Karpas-422 (cell line): Measurements from ENCODE around the gene MEX3C. TPM values are rescaled to one million over a fixed set of nuclear protein-coding genes. Genes with fewer than 3 reads are reported as not detected.

Source experiments
- DNase-seq: peaks from one replicate; pipeline ENCODE4 v3.0.0-alpha.2; 2015
- H2AFZ ChIP-seq: fragments of 200-600 bp; sonication (generic); 2 replicates; pipeline ENCODE4 v1.6.1; 2014; ENCODE audit warnings: antibody characterized with exemption, low read length, mixed read lengths
- H3K27ac ChIP-seq: fragments of 200-600 bp; sonication (generic); 2 replicates; pipeline ENCODE4 v1.5.1; 2014; ENCODE audit warnings: mild to moderate bottlenecking, low read length, moderate library complexity
- H3K27me3 ChIP-seq: fragments of 200-600 bp; sonication (generic); 2 replicates; pipeline ENCODE4 v1.6.1; 2014; ENCODE audit warnings: low read length, mixed read lengths
- H3K36me3 ChIP-seq: fragments of 200-600 bp; sonication (generic); 2 replicates; pipeline ENCODE4 v1.6.1; 2014; ENCODE audit warnings: low read length, mixed read lengths; ENCODE audit not compliant: insufficient read depth
- H3K4me1 ChIP-seq: fragments of 200-600 bp; sonication (generic); 2 replicates; pipeline ENCODE4 v1.6.1; 2014; ENCODE audit warnings: mild to moderate bottlenecking, low read length, mixed read lengths
- H3K4me2 ChIP-seq: fragments of 200-600 bp; sonication (generic); 2 replicates; pipeline ENCODE4 v1.6.1; 2014; ENCODE audit warnings: low read length, low read depth, mild to moderate bottlenecking; ENCODE audit not compliant: poor library complexity, severe bottlenecking
- H3K4me3 ChIP-seq: fragments of 200-600 bp; sonication (generic); 2 replicates; pipeline ENCODE4 v1.5.1; 2014; ENCODE audit warnings: mild to moderate bottlenecking, antibody characterized with exemption, low read length, mixed read lengths
- H3K79me2 ChIP-seq: fragments of 200-600 bp; sonication (generic); 2 replicates; pipeline ENCODE4 v1.6.1; 2014; ENCODE audit warnings: mild to moderate bottlenecking, low read length, mixed read lengths
- H3K9ac ChIP-seq: fragments of 200-600 bp; sonication (generic); 2 replicates; pipeline ENCODE4 v1.6.0; 2014; ENCODE audit warnings: low read length
- H3K9me2 ChIP-seq: fragments of 200-600 bp; sonication (generic), shearing (Covaris generic); replicated peaks from 2 replicates; pipeline ENCODE4 v1.6.0; 2014; ENCODE audit warnings: mild to moderate bottlenecking, low read length, moderate library complexity; ENCODE audit not compliant: insufficient read depth
- H3K9me3 ChIP-seq: fragments of 300-700, 200-600 bp; sonication (generic); 2 replicates; pipeline ENCODE4 v1.6.1; 2014; ENCODE audit warnings: low read length, mixed read lengths
- H4K20me1 ChIP-seq: fragments of 200-600 bp; sonication (generic); 2 replicates; pipeline ENCODE4 v1.6.1; 2014; ENCODE audit warnings: mild to moderate bottlenecking, antibody characterized with exemption, low read length, low read depth; ENCODE audit not compliant: insufficient read depth
- total RNA-seq: library from RNA; depleted of rRNA; stranded (reverse); fragments of >200 nt; shearing (Covaris generic); gene quantifications from 2 replicates; pipeline ENCODE4 v1.2.3, GENCODE V29; 2014; ENCODE audit warnings: low replicate concordance

MEX3C gene
- total RNA-seq, 1 experiment from 2014 or later = 43.7 TPM

GRCh38 chr18:51157215-51157614 is 40.3 kb downstream of the MEX3C start:
- Histone ChIP-seq H3K36me3 (no peaks in the 10 kb centered on the region), H3K4me1 (peaks cover 4% of the 10 kb centered on the region)

DNA sequence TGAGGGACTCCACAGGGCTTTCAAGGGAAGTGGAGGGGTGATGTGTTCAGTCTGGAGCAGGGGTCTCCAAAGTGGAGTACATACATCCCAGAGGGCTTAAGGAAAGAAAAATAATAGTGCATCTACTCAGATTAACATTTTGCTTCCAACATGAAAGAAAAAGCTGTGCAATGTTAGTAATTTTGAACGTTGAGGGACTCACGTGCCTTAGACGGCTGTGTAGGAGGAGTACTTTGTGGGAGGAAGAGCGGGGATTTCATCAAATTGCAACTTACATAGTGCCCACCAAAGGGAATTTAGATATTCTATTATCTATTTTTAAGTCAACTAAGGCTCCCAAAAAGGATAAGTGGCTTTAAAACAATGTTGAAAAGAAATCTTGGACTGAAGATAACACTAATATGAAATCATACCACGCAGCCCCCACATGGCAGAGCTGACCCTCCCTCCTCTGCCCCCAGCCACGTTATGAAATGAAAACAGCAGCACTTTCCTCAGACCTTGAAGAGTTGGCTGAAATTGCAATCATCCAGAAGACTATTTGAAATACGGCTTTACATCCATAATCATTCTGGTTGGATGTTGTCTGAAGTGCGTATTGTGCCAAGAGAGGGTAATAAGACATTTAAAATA is 42.9 kb downstream of the MEX3C start:
- H3K4me2 ChIP-seq = no peak overlapping the region
- no peaks in the 10 kb centered on the region for H3K79me2 ChIP-seq
- no peaks in the 10 kb centered on the region for H3K36me3 ChIP-seq
- H3K9ac ChIP-seq = no peak overlapping the region
- no peaks in the 10 kb centered on the region for H3K9me2 ChIP-seq
- H3K9me3 ChIP-seq = no peaks in the 10 kb centered on the region
- no peaks in the 10 kb centered on the region for H3K27me3 ChIP-seq
- no peaks in the 10 kb centered on the region for H4K20me1 ChIP-seq
- no peak overlapping the region for H3K27ac ChIP-seq
- peaks cover 4% of the 10 kb centered on the region for H3K4me1 ChIP-seq
- no peak overlapping the region for H2AFZ ChIP-seq
- H3K4me3 ChIP-seq = no peak overlapping the region
- no peak for DNase-seq

More at GRCh38 chr18:51157215-51157614, 40.3 kb downstream of the MEX3C start:
- Histone ChIP-seq H2AFZ (no peak overlapping the region), H3K27ac (no peak overlapping the region), H3K9me3 (no peaks in the 10 kb centered on the region), H3K79me2 (no peaks in the 10 kb centered on the region), H3K27me3 (no peaks in the 10 kb centered on the region), H3K9me2 (no peaks in the 10 kb centered on the region), H3K4me2 (no peak overlapping the region), H3K4me3 (no peak overlapping the region), H3K9ac (no peak overlapping the region), H4K20me1 (no peaks in the 10 kb centered on the region)
- DNase-seq = no peak

GRCh38 chr18:51153659-51154371 is 43.7 kb downstream of the MEX3C start:
- Histone ChIP-seq H3K79me2 (no peaks in the 10 kb centered on the region), H3K9ac (no peak overlapping the region), H3K4me2 (no peak overlapping the region), H3K27me3 (no peaks in the 10 kb centered on the region), H3K36me3 (no peaks in the 10 kb centered on the region), H3K4me1 (peaks cover 4% of the 10 kb centered on the region), H3K4me3 (no peak overlapping the region), H2AFZ (no peak overlapping the region), H3K27ac (no peak overlapping the region), H3K9me3 (no peaks in the 10 kb centered on the region), H4K20me1 (no peaks in the 10 kb centered on the region), H3K9me2 (no peaks in the 10 kb centered on the region)
- no peak for DNase-seq

GRCh38 chr18:51151568-51152511 is 45.6 kb downstream of the MEX3C start:
- no peaks in the 10 kb centered on the region for H3K9me3 ChIP-seq
- H4K20me1 ChIP-seq = no peaks in the 10 kb centered on the region
- H3K79me2 ChIP-seq = no peaks in the 10 kb centered on the region
- H3K27me3 ChIP-seq = no peaks in the 10 kb centered on the region
- H2AFZ ChIP-seq = no peak overlapping the region
- no peaks in the 10 kb centered on the region for H3K9me2 ChIP-seq
- no peak overlapping the region for H3K9ac ChIP-seq
- no peak overlapping the region for H3K27ac ChIP-seq
- H3K4me3 ChIP-seq = no peak overlapping the region
- no peak overlapping the region for H3K4me2 ChIP-seq
- no peak for DNase-seq
- no peaks in the 10 kb centered on the region for H3K36me3 ChIP-seq
- H3K4me1 ChIP-seq = peaks cover 4% of the 10 kb centered on the region

GRCh38 chr18:51151185-51151567 is 46.3 kb downstream of the MEX3C start:
- Histone ChIP-seq H3K36me3 (no peaks in the 10 kb centered on the region), H3K4me1 (peaks cover 4% of the 10 kb centered on the region), H2AFZ (no peak overlapping the region), H4K20me1 (no peaks in the 10 kb centered on the region), H3K27me3 (no peaks in the 10 kb centered on the region), H3K4me3 (no peak overlapping the region), H3K27ac (no peak overlapping the region), H3K9ac (no peak overlapping the region), H3K9me2 (no peaks in the 10 kb centered on the region), H3K9me3 (no peaks in the 10 kb centered on the region), H3K4me2 (no peak overlapping the region), H3K79me2 (no peaks in the 10 kb centered on the region)
- no peak for DNase-seq

DNA sequence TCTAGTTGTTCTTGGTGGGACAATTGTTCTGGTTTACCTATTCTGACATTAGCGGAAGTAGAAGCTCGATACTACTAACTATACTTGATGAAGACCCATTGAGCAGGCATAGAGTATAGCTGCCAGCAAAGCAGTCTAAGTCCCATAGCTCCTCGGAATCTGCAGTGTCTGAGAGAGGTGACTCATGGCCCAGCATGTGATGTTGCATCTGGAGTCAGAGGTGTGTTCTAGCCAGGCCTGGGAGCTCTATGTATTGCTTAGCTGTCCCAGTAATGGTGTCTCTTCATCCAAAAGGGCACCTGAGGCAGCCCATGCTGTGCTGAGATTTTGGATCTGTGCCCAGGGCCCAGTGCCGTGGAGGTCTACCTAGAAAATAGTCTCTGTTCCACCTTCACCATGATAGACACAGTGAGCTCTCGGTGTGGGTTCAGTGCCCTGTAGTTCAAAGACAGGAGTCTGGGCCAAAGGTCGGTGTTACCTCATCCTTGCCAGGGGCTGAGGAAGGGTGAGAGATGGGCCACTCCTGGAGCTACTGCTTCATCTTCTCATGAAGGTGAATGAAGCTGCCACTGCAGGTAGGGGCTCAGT is 47.3 kb downstream of the MEX3C start:
- no peak overlapping the region for H3K27ac ChIP-seq
- no peak overlapping the region for H3K9ac ChIP-seq
- DNase-seq = no peak
- no peaks in the 10 kb centered on the region for H3K79me2 ChIP-seq
- H3K9me3 ChIP-seq = no peaks in the 10 kb centered on the region
- no peak overlapping the region for H3K4me3 ChIP-seq
- H3K36me3 ChIP-seq = no peaks in the 10 kb centered on the region
- no peaks in the 10 kb centered on the region for H4K20me1 ChIP-seq
- H3K27me3 ChIP-seq = no peaks in the 10 kb centered on the region
- H3K4me1 ChIP-seq = peaks cover 4% of the 10 kb centered on the region
- no peak overlapping the region for H2AFZ ChIP-seq
- no peak overlapping the region for H3K4me2 ChIP-seq
- H3K9me2 ChIP-seq = no peaks in the 10 kb centered on the region

- Histone ChIP-seq H3K4me1 (peaks cover 4% of the 10 kb centered on the region), H4K20me1 (no peaks in the 10 kb centered on the region), H3K9ac (no peak overlapping the region), H2AFZ (no peak overlapping the region), H3K4me3 (no peak overlapping the region), H3K36me3 (no peaks in the 10 kb centered on the region), H3K9me3 (no peaks in the 10 kb centered on the region), H3K9me2 (no peaks in the 10 kb centered on the region), H3K27me3 (no peaks in the 10 kb centered on the region), H3K4me2 (no peak overlapping the region), H3K79me2 (no peaks in the 10 kb centered on the region), H3K27ac (no peak overlapping the region)
- DNase-seq = no peak
Measured at GRCh38 chr18:51149670-51150069, 47.8 kb downstream of the MEX3C start.

DNA sequence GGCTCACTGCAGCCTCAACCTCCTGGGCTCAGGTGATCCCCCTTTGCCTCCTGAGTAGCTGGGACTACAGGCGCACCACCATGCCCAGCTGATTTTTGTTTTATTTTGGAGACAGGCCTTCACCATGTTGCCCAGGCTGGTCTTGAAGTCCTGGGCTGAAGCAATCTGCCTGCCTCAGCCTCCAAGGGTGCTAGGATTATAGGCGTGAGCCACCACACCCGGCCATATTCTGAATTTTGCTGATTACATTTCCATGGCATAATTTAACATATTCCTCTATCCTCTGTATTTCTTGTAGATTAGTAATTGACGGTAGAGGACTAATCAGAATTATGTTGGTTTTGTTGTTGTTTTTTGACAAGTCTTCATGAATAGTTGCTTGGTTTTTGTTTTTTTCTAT is 50.6 kb downstream of the MEX3C start:
- no peak overlapping the region for H3K9ac ChIP-seq
- H3K4me1 ChIP-seq = no peaks in the 10 kb centered on the region
- H3K9me2 ChIP-seq = no peaks in the 10 kb centered on the region
- no peaks in the 10 kb centered on the region for H4K20me1 ChIP-seq
- H3K27me3 ChIP-seq = no peaks in the 10 kb centered on the region
- DNase-seq = no peak
- H3K9me3 ChIP-seq = no peaks in the 10 kb centered on the region
- H3K4me2 ChIP-seq = no peak overlapping the region
- no peaks in the 10 kb centered on the region for H3K79me2 ChIP-seq
- no peak overlapping the region for H3K4me3 ChIP-seq
- H3K27ac ChIP-seq = no peak overlapping the region
- H2AFZ ChIP-seq = no peak overlapping the region
- H3K36me3 ChIP-seq = no peaks in the 10 kb centered on the region
